GM21390 (cell line): ENCODE measurements around the gene OR2G3.

ENCODE experiments used
- ATAC-seq: cut with Tn5 transposase; IDR thresholded peaks from one replicate; pipeline ENCODE4 v1.9.1; 2021; ENCODE audit not compliant: unreplicated experiment

The OR2G3 gene

DNA sequence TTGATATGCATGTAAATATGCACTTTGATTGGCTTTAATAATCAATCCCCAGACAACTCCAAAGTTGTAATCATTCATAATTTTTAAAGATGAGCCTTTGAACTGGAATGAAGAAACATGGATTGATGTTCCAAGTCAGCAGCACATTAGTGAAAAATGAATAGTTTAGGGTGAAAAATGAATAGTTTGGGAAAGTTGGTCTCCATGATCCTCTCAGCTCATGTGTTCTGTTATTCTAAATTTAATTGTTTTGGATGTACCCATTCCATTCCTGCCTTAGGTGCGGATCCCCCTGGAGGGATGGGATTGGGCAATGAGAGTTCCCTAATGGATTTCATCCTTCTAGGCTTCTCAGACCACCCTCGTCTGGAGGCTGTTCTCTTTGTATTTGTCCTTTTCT lies at the start of gene OR2G3:
Gene OR2G3, plus strand, starts transcription at position 301 of the 400 bp plus-strand sequence. Its CDS starts 0 bp downstream, at position 301.
- ATAC-seq: no peak

- ATAC-seq: no peak
Observed at GRCh38 chr1:247557926-247558674, 47.3 kb upstream of the OR2G3 start.

DNA sequence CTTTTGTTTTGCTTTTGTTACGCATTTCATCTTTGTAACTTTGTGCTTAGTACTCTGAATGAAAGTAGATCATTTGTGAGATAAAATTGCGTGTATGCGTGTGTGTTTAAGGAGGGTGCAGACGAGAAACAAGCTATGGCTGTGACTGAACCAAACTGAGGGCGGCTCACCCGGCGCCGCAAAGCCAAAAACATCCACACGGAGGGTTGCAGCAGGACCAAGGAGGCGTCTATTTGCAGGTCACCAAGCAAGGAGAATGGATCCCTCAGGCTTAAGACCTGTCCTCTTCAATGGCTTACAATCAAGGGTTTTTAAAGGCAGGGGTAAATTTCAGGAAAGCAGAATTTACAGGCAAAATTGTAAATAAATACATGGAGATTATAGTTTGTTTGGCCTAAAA lies 43.7 kb upstream of the OR2G3 start:
- no peak for ATAC-seq

- ATAC-seq: no peak
Observed at GRCh38 chr1:247562198-247562597, 43.2 kb upstream of the OR2G3 start.

DNA sequence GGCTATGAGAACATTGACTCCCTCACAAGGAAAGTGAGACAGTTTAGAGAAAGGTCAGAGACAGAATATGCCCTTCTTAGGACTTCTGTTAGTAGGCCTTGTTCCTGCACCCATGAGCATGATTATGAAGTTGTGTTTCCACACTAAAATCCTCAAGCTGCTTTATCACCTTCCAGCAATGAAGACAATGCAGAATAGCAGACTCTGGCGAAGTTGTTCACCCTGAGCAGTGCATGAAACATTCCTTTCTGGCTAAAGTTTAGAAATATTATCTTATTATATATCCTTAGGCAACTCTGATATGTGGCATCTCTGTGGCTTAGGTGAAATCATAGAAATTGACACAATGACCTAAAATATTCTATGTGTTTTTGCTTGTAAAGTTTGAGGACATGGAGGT lies 31.1 kb upstream of the OR2G3 start:
- ATAC-seq: no peak

- ATAC-seq: no peak
Observed at GRCh38 chr1:247574664-247575063, 30.7 kb upstream of the OR2G3 start.

DNA sequence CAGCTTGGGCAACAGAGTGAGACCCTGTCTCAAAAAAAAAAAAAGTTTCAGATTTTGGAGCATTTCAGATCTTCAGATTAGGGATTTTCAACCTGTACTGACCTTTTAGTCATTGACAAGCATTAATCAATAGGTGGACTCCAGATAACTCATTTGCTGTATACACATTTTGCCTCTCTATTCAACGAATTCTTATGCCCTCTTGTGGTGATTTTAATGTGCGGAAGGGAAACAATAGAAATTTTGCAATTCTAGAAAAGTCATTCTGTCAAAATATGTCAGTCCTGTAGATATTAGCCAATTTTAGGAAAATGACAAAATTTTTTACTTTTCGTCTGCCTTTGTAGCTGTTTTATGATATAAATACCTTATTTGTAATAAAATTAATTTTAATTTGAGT lies 28.9 kb upstream of the OR2G3 start:
- ATAC-seq: no peak

DNA sequence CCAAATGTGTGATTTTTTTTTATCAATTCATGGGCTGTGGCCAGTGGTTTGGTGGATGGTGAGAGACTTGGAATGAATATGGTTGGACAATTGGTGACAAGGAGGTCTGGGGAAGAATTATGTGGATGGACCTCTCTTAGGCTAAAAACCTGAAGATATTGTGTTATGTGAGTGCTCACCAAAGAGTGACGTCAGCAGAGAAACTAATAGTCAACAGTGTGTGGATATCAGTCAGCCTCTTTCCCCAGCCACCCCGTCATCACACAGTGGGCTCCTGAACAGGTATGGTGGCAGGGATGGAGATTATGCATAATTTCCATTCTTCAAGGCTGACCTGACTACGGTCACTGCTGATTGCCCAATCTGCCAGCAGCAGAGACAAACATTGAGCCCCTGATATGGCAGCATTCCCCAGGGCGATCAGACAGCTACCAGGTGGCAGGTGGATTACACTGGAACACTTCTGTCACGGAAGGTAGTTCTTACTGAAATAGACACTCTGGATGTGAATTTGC lies 26.4 kb upstream of the OR2G3 start:
- no peak for ATAC-seq

- ATAC-seq: no peak
Observed at GRCh38 chr1:247588060-247588459, 17.3 kb upstream of the OR2G3 start, which contains the start of gene OR2G2. Gene OR2G2 (plus strand): TSS chr1:247588360. CDS start chr1:247588360, 0 bp downstream.

- no peak for ATAC-seq
Observed at GRCh38 chr1:247613405-247613804, 8.0 kb downstream of the OR2G3 start.

DNA sequence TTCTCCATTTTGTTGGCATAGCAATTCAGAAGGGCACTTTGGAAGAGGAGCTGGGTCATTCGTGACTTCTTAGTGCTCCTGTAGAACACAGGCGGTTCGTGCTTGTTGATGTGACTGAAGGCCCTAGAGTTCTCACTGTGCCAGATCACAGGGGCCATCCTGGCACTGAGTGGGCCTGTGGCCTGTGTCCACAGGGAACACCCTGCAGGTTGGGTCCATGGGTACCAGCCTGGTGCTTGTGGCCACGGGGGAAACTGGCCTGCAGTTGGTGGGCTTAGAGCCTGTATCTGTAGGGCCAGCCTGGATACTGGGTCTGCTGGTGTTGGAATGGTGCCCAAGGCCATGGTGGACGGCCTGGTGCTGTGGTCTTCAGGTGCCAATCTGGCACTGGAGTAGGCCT lies 9.2 kb downstream of the OR2G3 start:
- no peak for ATAC-seq

- no peak for ATAC-seq
Observed at GRCh38 chr1:247627951-247628350, 22.6 kb downstream of the OR2G3 start.

GRCh38 chr1:247638011-247638410 lies 32.6 kb downstream of the OR2G3 start:
- no peak for ATAC-seq

DNA sequence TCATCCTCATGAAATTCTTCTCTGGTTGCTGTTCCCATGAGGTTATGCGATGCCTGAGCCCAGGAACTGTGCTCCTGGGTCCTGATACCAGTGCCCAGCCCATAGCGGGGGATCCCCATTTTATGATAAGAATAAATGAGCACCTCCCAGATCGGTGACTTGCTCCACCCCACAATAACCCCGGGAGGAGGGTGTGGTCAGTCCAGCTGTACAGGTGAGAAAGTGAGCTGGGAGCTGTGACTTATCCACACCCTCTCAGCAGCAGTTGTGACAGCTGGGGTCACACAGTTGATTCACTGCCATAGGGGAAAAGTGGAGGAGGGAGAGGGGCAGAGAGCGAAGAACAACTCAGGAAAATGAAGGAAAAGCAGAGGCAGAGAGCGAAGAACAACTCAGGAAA lies 33.4 kb downstream of the OR2G3 start:
- no peak for ATAC-seq

- no peak for ATAC-seq
Observed at GRCh38 chr1:247639381-247639981, 34.1 kb downstream of the OR2G3 start.

- ATAC-seq: no peak
Observed at GRCh38 chr1:247642742-247643141, 37.4 kb downstream of the OR2G3 start.

DNA sequence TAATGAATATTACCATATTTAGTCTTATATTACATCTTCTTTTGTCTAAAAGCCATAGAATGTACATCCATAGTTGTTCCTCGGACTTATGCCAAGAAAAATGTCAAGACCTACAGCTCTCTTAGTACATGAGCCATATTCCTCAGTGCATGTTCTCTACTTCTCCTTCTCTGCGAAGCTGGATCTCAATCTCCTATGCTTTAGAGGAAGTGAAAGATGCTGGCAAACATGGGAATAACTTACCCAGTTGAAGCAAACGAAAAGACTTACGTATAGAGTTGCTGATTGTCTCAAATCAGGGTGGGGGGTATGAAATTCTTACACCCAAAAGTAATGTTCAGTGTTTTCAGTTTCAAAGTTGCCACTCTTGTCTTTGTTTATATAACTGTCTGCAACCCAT lies 41.5 kb downstream of the OR2G3 start:
- no peak for ATAC-seq

DNA sequence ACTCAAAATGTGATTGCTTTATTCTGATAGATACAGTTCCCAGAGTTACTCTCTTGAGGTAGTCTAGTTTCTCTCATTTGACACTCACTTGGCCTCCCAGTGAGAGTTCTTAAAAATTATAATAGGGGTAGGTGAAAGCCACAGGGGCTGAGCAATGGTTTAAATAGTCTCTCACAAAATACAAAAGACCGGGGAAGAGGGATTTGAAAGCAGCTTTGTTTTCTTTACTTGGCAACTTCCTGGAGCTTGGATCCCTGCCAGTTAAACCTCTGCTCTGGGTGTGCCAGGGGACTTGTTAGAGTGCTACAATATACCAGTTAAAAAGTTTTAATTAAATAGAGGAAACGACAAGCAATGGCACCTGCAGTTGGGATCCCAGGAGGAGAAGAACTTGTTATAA lies 42.5 kb downstream of the OR2G3 start:
- ATAC-seq: no peak

DNA sequence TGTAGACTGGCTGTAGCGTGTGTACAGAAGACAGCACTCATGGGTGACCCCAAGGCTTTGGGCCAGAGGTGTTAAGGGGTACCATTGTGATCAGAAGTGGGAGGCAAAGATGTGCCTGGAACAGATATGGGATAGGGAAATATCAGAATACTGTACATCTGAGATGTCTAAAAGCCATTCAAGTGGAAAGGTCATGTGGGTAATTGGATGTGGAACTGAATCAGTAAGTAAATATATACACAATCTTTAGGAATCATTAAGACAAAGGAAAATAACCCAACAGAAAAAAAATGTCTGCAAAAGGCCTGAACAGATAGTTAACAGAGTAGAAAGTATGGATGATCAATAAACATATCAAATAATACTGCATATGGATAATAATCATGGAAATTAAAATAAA lies 47.7 kb downstream of the OR2G3 start:
- ATAC-seq: no peak
